Measurements from ENCODE around the gene ETV4.

GRCh38 chr17:43530288-43531081 lies 15.7 kb downstream of the ETV4 start:
- TF ChIP-seq CTCF (IDR thresholded peaks at IDR 0.05), result no peak
- TF ChIP-seq POLR2AphosphoS5 (IDR thresholded peaks at IDR 0.05), result peak in 1 of 4 donors; percentile 37
- no peak for TF ChIP-seq POLR2A (IDR thresholded peaks at IDR 0.05)

Measured in sigmoid colon (tissue), 4 donors.